Renal pelvis (tissue), 4 donors: ENCODE data around the gene RPL41. TPM values are rescaled to one million over a fixed set of nuclear protein-coding genes. Genes with fewer than 3 reads are reported as not detected.
A peak's percentile ranks its signal among the peaks of the same experiment; 100 is the strongest.
"Not testable (repeated sequence)": the region's sequence is repeated elsewhere in the genome, so short reads cannot be mapped to it uniquely, and the experiment has no call there.

Experiments used
- DNase-seq: peaks from one replicate; pipeline ENCODE4 v3.0.0-alpha.2; 2013
- polyA plus RNA-seq, 3 donors: library from polyadenylated mRNA; unstranded; fragments of 120-200 nt; gene quantifications; one replicate each; pipeline ENCODE4 v1.2.1, GENCODE V29; 2013; ENCODE audit not compliant: insufficient read length in 3 of 3

The RPL41 gene
- polyA plus RNA-seq, 3 donors: 4,623 to 5,799 (median 4,745) TPM

- no peak for DNase-seq
Measured at GRCh38 chr12:56084958-56085543, 31.4 kb upstream of the RPL41 start.

GRCh38 chr12:56086096-56086495 is 30.3 kb upstream of the RPL41 start:
- DNase-seq: no peak

- no peak for DNase-seq
Measured at GRCh38 chr12:56086608-56087007, 29.8 kb upstream of the RPL41 start.

- no peak for DNase-seq
Measured at GRCh38 chr12:56087220-56087619, 29.2 kb upstream of the RPL41 start.

GRCh38 chr12:56097738-56098137 is 18.7 kb upstream of the RPL41 start:
- DNase-seq: no peak

GRCh38 chr12:56098592-56098991 is 17.8 kb upstream of the RPL41 start:
- no peak for DNase-seq

- DNase-seq: no peak
Measured at GRCh38 chr12:56099787-56100186, 16.6 kb upstream of the RPL41 start.

- no peak for DNase-seq
Measured at GRCh38 chr12:56101045-56101444, 15.4 kb upstream of the RPL41 start.

GRCh38 chr12:56102683-56103065 is 13.8 kb upstream of the RPL41 start:
- no peak for DNase-seq

GRCh38 chr12:56103066-56103711 is 13.2 kb upstream of the RPL41 start:
- DNase-seq: no peak

- DNase-seq: no peak
Measured at GRCh38 chr12:56103823-56104108, 12.7 kb upstream of the RPL41 start.

- peak; percentile 99 for DNase-seq
Measured at GRCh38 chr12:56104109-56104814, 12.2 kb upstream of the RPL41 start, which contains the start of gene PA2G4. PA2G4 (plus strand) TSS chr12:56104559; CDS start chr12:56104738, 179 bp downstream.

GRCh38 chr12:56104815-56105608 is 11.4 kb upstream of the RPL41 start:
- no peak for DNase-seq

GRCh38 chr12:56105609-56105902 is 10.9 kb upstream of the RPL41 start:
- no peak for DNase-seq

- no peak for DNase-seq
Measured at GRCh38 chr12:56107242-56107641, 9.2 kb upstream of the RPL41 start.

- DNase-seq: no peak
Measured at GRCh38 chr12:56110571-56110970, 5.9 kb upstream of the RPL41 start.

GRCh38 chr12:56114084-56114483 is 2.3 kb upstream of the RPL41 start:
- no peak for DNase-seq

- DNase-seq: no peak
Measured at GRCh38 chr12:56115329-56115728, 1.1 kb upstream of the RPL41 start.

- DNase-seq: not testable (repeated sequence)
Measured at GRCh38 chr12:56117082-56117706, 761 bp downstream of the RPL41 start.

- DNase-seq: peak; percentile 99
Measured at GRCh38 chr12:56117778-56118687, 1.6 kb downstream of the RPL41 start, which contains the start of gene ZC3H10. ZC3H10 (plus strand) TSS chr12:56118266; CDS start chr12:56120563, 2,297 bp downstream.
